GM12872 (cell line): ENCODE results near the gene USH1C.

ENCODE experiments used
- TF ChIP-seq, protein P1 (sequence below): IDR thresholded peaks from 3 replicates; pipeline ENCODE4 v1.5.1; 2011; ENCODE audit warnings: low read depth, mild to moderate bottlenecking, low read length, moderate library complexity; ENCODE audit not compliant: insufficient read depth

USH1C gene

DNA sequence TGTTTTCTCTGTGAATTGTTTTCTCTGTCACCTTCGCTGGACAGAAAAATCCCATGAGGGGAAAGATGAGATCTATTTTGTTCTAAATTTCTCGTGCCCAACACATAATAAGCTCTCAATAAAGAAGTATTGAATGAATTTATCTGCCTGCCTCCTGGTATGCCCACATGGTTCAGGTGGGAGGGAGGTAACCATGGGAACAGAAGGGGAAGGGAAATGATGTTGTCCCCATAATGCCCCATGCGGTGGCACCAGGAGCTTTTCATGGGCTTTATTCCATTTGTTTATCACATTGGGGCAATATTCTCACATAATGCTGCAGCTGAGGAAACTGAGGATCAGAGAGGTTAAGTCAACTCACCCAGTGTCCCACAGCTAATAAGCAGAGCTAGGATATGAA is 8.7 kb downstream of the USH1C start:
- TF ChIP-seq, protein P1, sequence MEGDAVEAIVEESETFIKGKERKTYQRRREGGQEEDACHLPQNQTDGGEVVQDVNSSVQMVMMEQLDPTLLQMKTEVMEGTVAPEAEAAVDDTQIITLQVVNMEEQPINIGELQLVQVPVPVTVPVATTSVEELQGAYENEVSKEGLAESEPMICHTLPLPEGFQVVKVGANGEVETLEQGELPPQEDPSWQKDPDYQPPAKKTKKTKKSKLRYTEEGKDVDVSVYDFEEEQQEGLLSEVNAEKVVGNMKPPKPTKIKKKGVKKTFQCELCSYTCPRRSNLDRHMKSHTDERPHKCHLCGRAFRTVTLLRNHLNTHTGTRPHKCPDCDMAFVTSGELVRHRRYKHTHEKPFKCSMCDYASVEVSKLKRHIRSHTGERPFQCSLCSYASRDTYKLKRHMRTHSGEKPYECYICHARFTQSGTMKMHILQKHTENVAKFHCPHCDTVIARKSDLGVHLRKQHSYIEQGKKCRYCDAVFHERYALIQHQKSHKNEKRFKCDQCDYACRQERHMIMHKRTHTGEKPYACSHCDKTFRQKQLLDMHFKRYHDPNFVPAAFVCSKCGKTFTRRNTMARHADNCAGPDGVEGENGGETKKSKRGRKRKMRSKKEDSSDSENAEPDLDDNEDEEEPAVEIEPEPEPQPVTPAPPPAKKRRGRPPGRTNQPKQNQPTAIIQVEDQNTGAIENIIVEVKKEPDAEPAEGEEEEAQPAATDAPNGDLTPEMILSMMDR: no peak

DNA sequence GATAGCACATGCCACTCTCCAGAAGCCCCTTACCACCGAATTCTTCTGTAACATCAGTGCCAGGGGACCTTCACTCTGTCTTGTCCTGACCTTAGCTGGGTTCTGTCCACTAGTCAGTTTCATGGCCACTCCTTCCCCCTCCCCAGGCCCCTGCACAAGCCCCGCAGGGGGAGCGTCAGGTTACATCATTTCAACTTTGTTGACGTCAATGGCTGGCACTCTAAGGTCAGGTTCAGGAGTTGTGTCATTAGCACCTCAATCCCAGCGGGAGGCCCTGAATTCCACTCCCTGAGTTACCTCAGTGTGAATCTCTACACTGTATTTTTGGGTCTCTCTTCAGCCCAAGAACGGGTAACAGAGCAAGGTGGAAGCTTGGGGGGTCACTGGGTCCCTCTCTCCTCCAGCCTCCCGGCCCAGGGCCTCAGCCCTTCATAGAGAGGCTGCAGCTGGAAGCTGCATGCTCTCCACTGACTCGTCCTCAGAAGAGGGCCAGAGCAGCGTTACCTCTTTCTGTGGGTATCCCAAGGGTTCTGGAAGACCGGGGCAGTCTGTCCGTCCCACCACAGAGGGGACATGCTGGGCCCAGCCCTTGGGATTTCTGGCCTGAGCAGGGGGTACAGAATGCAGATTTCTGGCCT is 10.3 kb downstream of the USH1C start:
- TF ChIP-seq, protein P1: no peak

DNA sequence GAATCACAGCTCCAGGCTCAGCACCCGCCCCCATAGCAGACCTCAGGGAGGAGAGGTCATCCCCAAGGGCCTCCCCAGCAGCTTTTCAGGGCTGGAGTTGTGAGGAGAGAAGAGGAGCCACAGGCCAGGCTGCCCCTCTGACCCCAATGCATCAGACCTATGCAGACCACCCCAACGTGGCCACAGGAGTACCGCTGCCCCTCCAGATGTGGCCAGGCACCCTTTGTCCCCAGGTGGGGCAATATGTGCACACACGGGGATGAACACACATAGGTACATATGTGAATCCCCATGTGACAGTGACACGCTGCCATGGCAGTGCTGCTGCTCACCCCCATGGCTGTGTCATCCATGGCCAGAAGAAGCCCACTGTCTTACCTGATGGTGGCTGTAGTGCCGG is 10.9 kb downstream of the USH1C start:
- TF ChIP-seq, protein P1: no peak

DNA sequence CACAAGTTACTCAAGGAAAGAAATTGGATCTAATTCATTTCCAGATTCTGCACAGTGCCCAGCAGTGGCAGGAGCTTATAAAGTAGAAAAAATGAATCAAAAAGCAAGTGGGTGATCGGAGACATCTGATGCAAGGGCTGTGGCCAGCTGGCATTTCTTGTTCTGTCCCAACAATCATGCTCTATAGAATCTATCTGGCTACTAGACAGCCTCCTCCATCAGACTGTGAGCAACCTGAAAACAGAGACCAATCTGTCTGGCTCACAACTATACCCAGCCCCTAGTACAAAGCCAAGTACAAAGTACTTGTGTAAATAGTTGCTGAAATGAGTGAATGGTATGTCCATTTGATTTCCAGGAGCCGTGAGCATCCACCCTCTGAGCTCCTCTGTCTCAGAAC is 11.4 kb downstream of the USH1C start:
- TF ChIP-seq, protein P1: no peak

DNA sequence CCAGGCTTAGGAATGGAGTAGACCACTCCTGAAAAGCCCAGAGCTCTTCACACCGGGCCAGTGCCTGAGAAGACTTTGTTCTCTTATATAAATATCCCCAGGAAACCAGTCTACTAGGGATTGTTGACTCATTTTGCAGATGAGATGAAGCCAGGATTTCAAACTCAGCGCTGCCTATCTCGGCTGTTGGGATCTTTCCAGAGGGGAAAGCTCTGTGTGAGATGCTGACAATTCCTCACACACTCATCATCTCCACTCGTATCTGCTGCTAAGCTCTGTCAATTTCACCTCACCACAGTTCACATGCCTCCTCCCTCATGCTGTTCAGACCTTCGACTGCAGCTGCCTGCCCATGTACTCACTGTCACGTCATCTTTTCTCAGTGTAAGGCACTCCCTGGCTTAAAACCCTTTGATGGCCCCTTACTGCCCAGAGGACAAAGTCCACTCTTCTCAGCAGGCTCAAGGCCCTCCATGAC is 12.5 kb downstream of the USH1C start:
- TF ChIP-seq, protein P1: no peak

DNA sequence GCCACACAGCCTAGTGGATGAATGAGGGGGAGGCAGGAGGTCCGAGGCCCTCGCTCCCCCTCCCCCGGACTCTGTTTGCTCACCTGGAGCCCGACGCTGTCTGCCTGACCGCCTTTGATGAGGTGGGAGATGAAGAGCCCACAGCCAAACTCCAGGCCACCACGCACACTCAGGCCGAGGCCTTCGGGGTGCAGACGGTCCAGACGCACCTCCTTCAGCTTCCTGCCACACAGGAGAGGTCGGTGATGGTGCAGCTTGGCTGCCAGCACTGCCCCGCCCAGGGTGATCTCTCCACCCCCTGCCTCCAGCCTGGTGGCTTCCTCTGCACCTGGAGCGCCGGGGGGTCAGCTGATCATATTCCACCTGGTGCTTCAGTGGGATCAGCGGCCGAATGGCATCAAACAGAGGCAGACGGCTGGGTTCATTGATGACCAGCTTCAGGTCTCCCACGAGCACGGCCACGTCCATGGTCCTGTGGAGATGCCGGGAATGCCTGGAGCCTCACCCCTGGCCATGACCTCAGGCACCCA is 13.1 kb downstream of the USH1C start:
- TF ChIP-seq, protein P1: no peak

DNA sequence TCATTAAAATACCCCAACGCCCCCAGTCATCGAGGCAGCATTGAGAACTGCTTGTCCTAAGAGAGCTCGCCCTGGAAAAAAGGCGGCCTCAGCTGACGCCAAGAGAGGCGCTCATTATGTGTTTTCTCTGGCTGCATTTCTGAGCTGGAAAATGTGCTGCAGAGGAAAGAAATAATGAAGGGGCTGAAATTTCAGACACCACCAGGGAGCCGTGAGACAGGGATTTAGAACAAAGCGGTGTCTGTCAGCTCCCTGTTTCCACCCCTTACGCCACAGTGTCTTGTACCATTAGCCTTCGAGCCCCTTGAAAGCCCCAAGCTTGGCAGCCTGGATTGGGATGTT is 14.4 kb downstream of the USH1C start:
- TF ChIP-seq, protein P1: no peak
